ENCODE measurements around the gene USH2A. TPM values are rescaled to one million over a fixed set of nuclear protein-coding genes. Genes with fewer than 3 reads are reported as not detected.

The USH2A gene
- total and polyA plus RNA-seq, 8 donors, result 0.03 to 0.28 (median 0.06) TPM

- no peaks in the 10 kb centered on the region for H3K9me3 ChIP-seq
- intact Hi-C loops (cut with DNase I), result no loop called here
- ATAC-seq, result no peak
- peaks cover 0 to 3% (median 0%) of the 10 kb centered on the region in 4 donors for H3K27me3 ChIP-seq
- no peak for FAIRE-seq
- no peak for TF ChIP-seq CTCF (IDR thresholded peaks at IDR 0.05)
- 45 to 57% methylated on average over 3 of the region's 3 CpGs for WGBS, 2 donors
- no peak overlapping the region for H3K27ac ChIP-seq
- no peaks in the 10 kb centered on the region for H3K4me1 ChIP-seq
- H3K36me3 ChIP-seq, result no peaks in the 10 kb centered on the region
- H3K4me3 ChIP-seq, result no peak overlapping the region
- DNase-seq, result no peak
Measured at GRCh38 chr1:215889871-215890270, 533.4 kb downstream of the USH2A start.

GRCh38 chr1:215888159-215888558 lies 535.1 kb downstream of the USH2A start:
- Histone ChIP-seq H3K27me3 (peaks cover 0 to 3% (median 0%) of the 10 kb centered on the region in 4 donors), H3K4me1 (no peaks in the 10 kb centered on the region), H3K36me3 (no peaks in the 10 kb centered on the region), H3K9me3 (no peaks in the 10 kb centered on the region), H3K4me3 (no peak overlapping the region), H3K27ac (no peak overlapping the region)
- FAIRE-seq, result no peak
- no peak for DNase-seq
- TF ChIP-seq CTCF (IDR thresholded peaks at IDR 0.05), result no peak
- intact Hi-C loops (cut with DNase I), result no loop called here
- WGBS, 2 donors, result 40 to 52% methylated on average over 6 of the region's 6 CpGs
- ATAC-seq, result no peak

GRCh38 chr1:215887627-215888026 lies 535.6 kb downstream of the USH2A start:
- Histone ChIP-seq H3K27ac (no peak overlapping the region), H3K27me3 (peaks cover 0 to 3% (median 0%) of the 10 kb centered on the region in 4 donors), H3K36me3 (no peaks in the 10 kb centered on the region), H3K4me3 (no peak overlapping the region), H3K9me3 (no peaks in the 10 kb centered on the region), H3K4me1 (no peaks in the 10 kb centered on the region)
- ATAC-seq (peak in 1 of 4 donors; percentile 41), DNase-seq (no peak), FAIRE-seq (no peak)
- no peak for TF ChIP-seq CTCF (IDR thresholded peaks at IDR 0.05)
- intact Hi-C loops (cut with DNase I), result no loop called here
- WGBS, 2 donors, result 38 to 50% methylated on average over 2 of the region's 2 CpGs

- H3K4me1 ChIP-seq, result no peaks in the 10 kb centered on the region
- peaks cover 0 to 3% (median 0%) of the 10 kb centered on the region in 4 donors for H3K27me3 ChIP-seq
- ATAC-seq (no peak), DNase-seq (no peak), FAIRE-seq (peak; percentile 39)
- no peaks in the 10 kb centered on the region for H3K9me3 ChIP-seq
- 46 to 69% methylated on average over 3 of the region's 3 CpGs for WGBS, 2 donors
- no peak overlapping the region for H3K27ac ChIP-seq
- no peaks in the 10 kb centered on the region for H3K36me3 ChIP-seq
- no peak for TF ChIP-seq CTCF (IDR thresholded peaks at IDR 0.05)
- intact Hi-C loops (cut with DNase I), result no loop called here
- no peak overlapping the region for H3K4me3 ChIP-seq
Measured at GRCh38 chr1:215883004-215883403, 540.2 kb downstream of the USH2A start.

GRCh38 chr1:215878843-215879242 lies 544.4 kb downstream of the USH2A start:
- no peak for ATAC-seq
- DNase-seq, result no peak
- H3K27ac ChIP-seq, result no peak overlapping the region
- intact Hi-C loops (cut with DNase I), result no loop called here
- H3K4me1 ChIP-seq, result no peaks in the 10 kb centered on the region
- H3K9me3 ChIP-seq, result no peaks in the 10 kb centered on the region
- no peak for TF ChIP-seq CTCF (IDR thresholded peaks at IDR 0.05)
- FAIRE-seq, result no peak
- WGBS, 2 donors, result 70 to 77% methylated on average over 5 of the region's 5 CpGs
- H3K36me3 ChIP-seq, result no peaks in the 10 kb centered on the region
- H3K4me3 ChIP-seq, result no peak overlapping the region
- no peaks in the 10 kb centered on the region for H3K27me3 ChIP-seq

All from pancreas (tissue), 10 donors.